Spinal cord (tissue), 10 donors: ENCODE results near the gene MOB1A. TPM values are rescaled to one million over a fixed set of nuclear protein-coding genes. Genes with fewer than 3 reads are reported as not detected.

Experiments used
- DNase-seq, 6 donors: peaks; one replicate each; pipeline versions ENCODE4 v3.0.0 to v3.0.0-alpha.2; 2013 to 2015; ENCODE audit warnings: low spot score in 6 of 6, low read depth in 4 of 6
- H3K27ac ChIP-seq: one replicate; pipeline ENCODE4 v1.5.1; 2013; ENCODE audit warnings: low read depth, low read length, control low read depth
- H3K27me3 ChIP-seq: one replicate; pipeline ENCODE4 v1.6.1; 2013; ENCODE audit warnings: low read length; ENCODE audit not compliant: control insufficient read depth, insufficient read depth
- H3K36me3 ChIP-seq: one replicate; pipeline ENCODE4 v1.6.1; 2013; ENCODE audit warnings: low read length; ENCODE audit not compliant: control insufficient read depth, insufficient read depth
- H3K4me1 ChIP-seq: one replicate; pipeline ENCODE4 v1.6.1; 2013; ENCODE audit warnings: low read length; ENCODE audit not compliant: control insufficient read depth, insufficient read depth
- H3K4me3 ChIP-seq: one replicate; pipeline ENCODE4 v1.5.1; 2013; ENCODE audit warnings: low read depth, low read length, control low read depth
- H3K9me3 ChIP-seq: one replicate; pipeline ENCODE4 v1.6.1; 2013; ENCODE audit warnings: low read length; ENCODE audit not compliant: control insufficient read depth, insufficient read depth
- WGBS: methylation state at CpG from one replicate; pipeline ENCODE4 v1.1.5; 2013; ENCODE audit warnings: missing lambda C conversion rate; ENCODE audit not compliant: insufficient coverage; 5-methylcytosine and 5-hydroxymethylcytosine counted together
- long read RNA-seq, 4 donors: transcript quantifications; one replicate each; lab custom pipeline, GENCODE V29; 2026
- polyA plus RNA-seq, 2 donors: library from polyadenylated mRNA; unstranded; fragments of 120-200 nt; gene quantifications; one replicate each; pipeline ENCODE4 v1.2.1, GENCODE V29; 2013; ENCODE audit not compliant: insufficient read length in 2 of 2
- total RNA-seq, 2 donors: library from RNA; depleted of rRNA in 1 of 2; stranded (reverse); fragments of 120-200 nt in 1 of 2; fragments of >200 nt in 1 of 2; gene quantifications; one replicate each; pipeline versions ENCODE4 v1.2.3 to v1.2.4, GENCODE V29; 2013 to 2014
- donor health status: healthy.

Gene MOB1A
- total RNA-seq = 10 to 100 TPM; 70.9 to 73.4 TPM
- 10 to 100 TPM; 34.5 to 35.5 TPM for polyA plus RNA-seq
- long read RNA-seq, donor 1, full-length matches to known transcripts = 10 of 10 reads
- long read RNA-seq, donor 1, partial matches to known transcripts = 0 of 10 reads
- long read RNA-seq, donor 1, other reads (novel, unspliced or antisense) = 0 of 10 reads
- long read RNA-seq, donor 2, full-length matches to known transcripts = 4 of 4 reads
- long read RNA-seq, donor 2, partial matches to known transcripts = 0 of 4 reads
- long read RNA-seq, donor 2, other reads (novel, unspliced or antisense) = 0 of 4 reads
- long read RNA-seq, donor 3, full-length matches to known transcripts = 4 of 4 reads
- long read RNA-seq, donor 3, partial matches to known transcripts = 0 of 4 reads
- long read RNA-seq, donor 3, other reads (novel, unspliced or antisense) = 0 of 4 reads
- long read RNA-seq, donor 4, full-length matches to known transcripts = 22 of 66 reads
- long read RNA-seq, donor 4, partial matches to known transcripts = 38 of 66 reads
- long read RNA-seq, donor 4, other reads (novel, unspliced or antisense) = 6 of 66 reads

- H3K4me1 ChIP-seq = peaks cover 5% of the 10 kb centered on the region
- peaks cover 3% of the 10 kb centered on the region for H3K36me3 ChIP-seq
- no peaks in the 10 kb centered on the region for H3K9me3 ChIP-seq
- peak; percentile 89 to 100 (median 97) for DNase-seq
- H3K27ac ChIP-seq = peak within 1 kb of the TSS; percentile 92
- peak within 1 kb of the TSS; percentile 74 for H3K4me3 ChIP-seq
- WGBS = 0% methylated on average over 83 of the region's 84 CpGs
- H3K27me3 ChIP-seq = no peaks in the 10 kb centered on the region
Observed at GRCh38 chr2:74178211-74179062, at the start of gene MOB1A. Gene MOB1A (minus strand): TSS chr2:74178879. CDS start chr2:74178674, 205 bp downstream.

GRCh38 chr2:74227646-74228045 lies 49.0 kb upstream of the MOB1A start:
- Histone ChIP-seq H3K9me3 (no peaks in the 10 kb centered on the region), H3K4me1 (no peaks in the 10 kb centered on the region), H3K27me3 (no peaks in the 10 kb centered on the region), H3K4me3 (no peak overlapping the region), H3K36me3 (peaks cover 16% of the 10 kb centered on the region), H3K27ac (no peak overlapping the region)
- WGBS = 81% methylated on average over 5 of the region's 5 CpGs
- no peak for DNase-seq

DNA sequence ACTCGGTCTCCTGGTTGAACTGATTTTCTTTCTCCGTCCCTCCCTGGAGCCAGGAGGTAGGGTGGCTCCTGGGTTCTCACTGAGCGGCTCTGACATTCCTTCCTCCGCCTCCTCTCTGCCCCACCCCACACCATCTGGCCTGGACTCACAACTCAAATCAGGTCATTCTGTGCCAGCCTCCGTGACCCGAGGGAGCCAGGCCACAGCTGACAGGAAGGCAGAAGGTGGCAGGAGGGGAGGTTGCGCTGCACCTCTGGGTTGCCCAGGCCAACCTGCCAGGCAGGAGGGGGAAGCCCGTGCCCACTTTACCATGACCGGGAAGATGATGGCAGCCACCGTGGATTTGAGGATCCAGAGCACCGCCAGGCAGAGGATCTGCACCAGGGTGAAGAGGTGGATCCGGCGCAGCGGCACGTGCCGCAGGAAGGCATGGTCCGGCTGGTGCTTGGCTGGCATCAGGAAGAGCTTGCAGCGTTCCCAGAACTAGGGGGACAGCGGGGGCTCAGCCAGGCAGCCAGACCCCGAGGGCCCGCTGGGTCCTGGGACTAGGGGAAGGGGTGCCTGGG lies 48.1 kb upstream of the MOB1A start:
- Histone ChIP-seq H3K4me3 (no peak overlapping the region), H3K27me3 (no peaks in the 10 kb centered on the region), H3K4me1 (no peaks in the 10 kb centered on the region), H3K36me3 (peaks cover 14% of the 10 kb centered on the region), H3K27ac (no peak overlapping the region), H3K9me3 (no peaks in the 10 kb centered on the region)
- WGBS = 88% methylated on average over 20 of the region's 21 CpGs
- DNase-seq = no peak

DNA sequence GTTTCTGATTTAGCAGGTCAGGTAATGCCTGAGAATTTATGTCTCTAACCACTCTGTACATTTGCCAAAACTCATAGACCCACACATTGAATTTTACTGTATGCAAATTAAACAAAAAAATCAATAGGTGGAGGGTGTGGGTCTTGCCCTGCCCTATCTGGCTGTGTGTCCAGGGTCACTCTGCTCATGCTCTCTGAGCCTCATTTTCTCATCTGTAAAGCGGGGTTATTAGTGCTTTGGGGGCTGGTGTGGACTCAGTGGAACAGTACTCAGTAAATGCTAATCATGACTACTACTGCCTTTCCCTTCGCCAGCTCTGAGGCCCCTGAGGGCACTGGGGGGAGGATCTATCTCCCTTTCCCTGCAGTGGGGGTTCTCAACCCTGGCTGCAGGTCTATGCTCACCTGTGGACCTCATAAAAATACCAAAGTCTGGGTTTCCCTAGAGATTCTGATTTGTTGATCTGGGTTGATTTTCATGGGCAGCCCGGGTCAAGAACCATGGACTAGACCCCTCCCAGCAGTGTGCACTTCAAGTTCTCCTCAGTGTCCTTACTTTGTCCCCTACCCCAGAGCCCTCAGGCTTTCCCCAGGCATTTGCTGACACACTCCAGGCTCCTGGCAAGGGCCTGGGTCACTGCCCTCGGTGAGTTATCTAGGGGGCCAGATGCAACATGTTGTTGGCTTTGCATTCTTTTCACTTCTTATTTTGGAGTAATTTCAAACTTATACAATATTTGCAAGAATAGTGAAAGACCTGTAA lies 47.2 kb upstream of the MOB1A start:
- no peaks in the 10 kb centered on the region for H3K27me3 ChIP-seq
- H3K36me3 ChIP-seq = peaks cover 9% of the 10 kb centered on the region
- no peaks in the 10 kb centered on the region for H3K9me3 ChIP-seq
- H3K27ac ChIP-seq = no peak overlapping the region
- H3K4me3 ChIP-seq = no peak overlapping the region
- WGBS = 81% methylated on average over 3 of the region's 4 CpGs
- DNase-seq = no peak
- H3K4me1 ChIP-seq = no peaks in the 10 kb centered on the region

GRCh38 chr2:74223941-74224770 lies 45.5 kb upstream of the MOB1A start:
- no peak overlapping the region for H3K27ac ChIP-seq
- no peaks in the 10 kb centered on the region for H3K27me3 ChIP-seq
- no peaks in the 10 kb centered on the region for H3K9me3 ChIP-seq
- no peak overlapping the region for H3K4me3 ChIP-seq
- DNase-seq = no peak
- WGBS = 93% methylated on average over 8 of the region's 8 CpGs
- H3K36me3 ChIP-seq = peaks cover 9% of the 10 kb centered on the region
- H3K4me1 ChIP-seq = no peaks in the 10 kb centered on the region

GRCh38 chr2:74222300-74222650 lies 43.6 kb upstream of the MOB1A start:
- DNase-seq = no peak
- Histone ChIP-seq H3K27ac (no peak overlapping the region), H3K4me1 (no peaks in the 10 kb centered on the region), H3K4me3 (no peak overlapping the region), H3K9me3 (no peaks in the 10 kb centered on the region), H3K36me3 (peaks cover 9% of the 10 kb centered on the region), H3K27me3 (no peaks in the 10 kb centered on the region)
- WGBS = 88% methylated on average over 6 of the region's 6 CpGs

DNA sequence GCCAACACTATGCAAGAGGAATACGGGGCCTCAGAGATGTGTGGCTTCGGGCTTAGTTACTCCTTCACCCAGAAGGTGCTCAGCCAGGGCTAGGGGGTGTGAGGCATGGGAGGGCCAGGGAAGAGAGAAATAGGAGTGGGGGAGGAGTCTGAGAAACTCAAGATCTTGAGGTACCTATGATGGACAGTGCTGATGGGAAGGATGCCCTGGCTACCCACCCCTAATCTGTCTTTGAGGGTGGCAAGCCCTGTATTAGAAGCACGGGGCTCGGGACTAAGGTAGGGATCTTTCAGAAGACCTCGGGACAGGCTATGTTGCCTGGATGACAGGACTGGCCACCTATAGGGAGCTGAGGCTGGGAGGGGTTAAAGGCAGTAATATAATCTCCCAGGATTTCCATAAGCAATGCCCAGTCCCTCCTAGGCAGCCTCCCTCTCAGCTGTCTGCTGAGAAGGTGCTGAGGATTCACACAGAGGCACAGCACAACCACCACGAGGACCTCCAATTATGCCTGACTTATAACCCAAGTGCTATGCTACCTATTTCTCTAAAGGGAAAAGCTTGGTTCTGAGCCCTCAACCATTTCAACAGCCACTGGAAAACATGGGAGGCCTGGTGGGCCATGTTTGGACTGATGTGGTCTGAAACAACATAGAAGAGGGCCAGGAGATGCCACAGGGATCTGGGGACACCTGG lies 43.1 kb upstream of the MOB1A start:
- no peaks in the 10 kb centered on the region for H3K9me3 ChIP-seq
- no peak overlapping the region for H3K27ac ChIP-seq
- no peaks in the 10 kb centered on the region for H3K4me1 ChIP-seq
- DNase-seq = no peak
- no peak overlapping the region for H3K4me3 ChIP-seq
- peaks cover 5% of the 10 kb centered on the region for H3K36me3 ChIP-seq
- WGBS = 100% methylated on average over 2 of the region's 6 CpGs
- H3K27me3 ChIP-seq = no peaks in the 10 kb centered on the region

DNA sequence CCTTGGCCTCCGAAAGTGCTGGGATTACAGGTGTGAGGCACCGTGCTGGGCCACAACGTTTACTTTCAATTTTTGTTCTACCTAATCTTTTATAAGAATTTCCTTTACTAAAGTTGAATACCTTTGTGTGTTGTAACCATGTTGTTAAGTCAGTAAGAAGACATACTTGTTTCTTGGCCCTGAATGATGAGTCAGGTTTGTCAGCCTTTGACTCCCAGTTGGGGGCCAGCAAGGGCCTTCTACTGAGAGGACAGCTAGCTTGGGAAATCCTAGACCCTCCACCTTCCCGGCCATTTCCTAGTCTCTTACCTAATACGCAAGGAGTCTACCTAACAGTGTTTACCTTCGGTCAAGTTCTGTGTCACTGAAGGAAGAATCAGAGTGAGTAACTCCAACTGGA lies 42.4 kb upstream of the MOB1A start:
- H3K9me3 ChIP-seq = no peaks in the 10 kb centered on the region
- no peaks in the 10 kb centered on the region for H3K4me1 ChIP-seq
- WGBS = 100% methylated on average over 2 of the region's 6 CpGs
- H3K4me3 ChIP-seq = no peak overlapping the region
- H3K36me3 ChIP-seq = peaks cover 3% of the 10 kb centered on the region
- no peak for DNase-seq
- no peak overlapping the region for H3K27ac ChIP-seq
- no peaks in the 10 kb centered on the region for H3K27me3 ChIP-seq
